Mononuclear cell (primary cell): ENCODE data around the gene HOXD10. TPM values are rescaled to one million over a fixed set of nuclear protein-coding genes. Genes with fewer than 3 reads are reported as not detected.

Experiments used
- H3K27me3 ChIP-seq: 2 replicates; pipeline ENCODE4 v1.6.0; 2011; ENCODE audit warnings: low read length, control low read depth; ENCODE audit not compliant: insufficient read depth
- H3K4me1 ChIP-seq: 2 replicates; pipeline ENCODE4 v1.5.1; 2011; ENCODE audit warnings: mild to moderate bottlenecking, low read length, control low read depth; ENCODE audit not compliant: insufficient read depth
- H3K4me3 ChIP-seq: 2 replicates; pipeline ENCODE4 v1.5.1; 2011; ENCODE audit warnings: mild to moderate bottlenecking, low read length, moderate library complexity
- H3K9me3 ChIP-seq: 2 replicates; pipeline ENCODE4 v1.5.1; 2011; ENCODE audit warnings: low read depth, mild to moderate bottlenecking, control low read depth, low read length
- total RNA-seq: library from RNA; depleted of rRNA; stranded (reverse); fragments of >200 nt; gene quantifications from one replicate; pipeline ENCODE4 v1.2.3, GENCODE V29; 2012

Gene HOXD10
- total RNA-seq, 1 donor: not detected

DNA sequence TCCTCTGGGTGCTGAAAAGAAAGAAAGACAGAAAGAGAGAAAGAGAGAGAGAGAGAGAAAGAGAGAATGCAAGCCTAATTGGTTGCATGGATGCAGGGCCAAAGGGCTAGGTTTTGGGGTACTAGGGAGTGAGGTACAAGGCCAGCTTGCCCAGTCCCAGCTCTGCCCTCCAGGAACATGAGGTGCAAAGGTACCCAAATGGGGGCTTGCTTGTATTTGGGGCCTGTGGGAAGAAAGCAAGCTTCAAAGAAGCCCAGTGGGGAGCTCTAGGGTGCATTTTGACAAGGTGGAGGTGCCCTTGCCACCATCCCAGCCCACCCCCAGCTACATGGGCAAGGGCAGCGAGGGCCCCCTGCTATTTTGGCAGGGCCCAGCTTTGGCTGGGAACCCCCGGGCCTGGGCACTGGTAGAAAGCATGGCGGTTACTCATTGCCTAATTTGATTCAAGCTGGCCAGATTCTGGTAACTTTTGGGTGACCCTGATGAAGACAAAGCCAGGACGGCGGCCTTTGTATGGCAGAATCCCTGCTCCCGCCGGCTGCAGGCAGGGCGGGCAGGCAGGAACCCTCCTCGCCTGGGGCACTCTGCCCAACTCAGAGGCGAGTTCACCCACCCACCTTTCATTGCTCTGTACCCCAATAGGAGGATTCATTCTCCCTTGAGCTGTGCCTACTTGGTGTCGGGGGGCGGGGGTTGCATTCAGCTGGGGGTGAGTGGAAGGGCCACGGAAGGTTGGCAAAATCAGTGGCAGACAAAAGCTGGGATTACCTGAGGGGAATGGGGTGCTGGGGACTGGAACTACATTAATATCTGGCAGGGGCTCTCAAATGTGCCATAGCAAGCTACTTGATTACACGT, 34.2 kb downstream of the HOXD10 start:
- H3K27me3 ChIP-seq: peaks cover 95% of the 10 kb centered on the region
- no peak overlapping the region for H3K4me3 ChIP-seq
- no peaks in the 10 kb centered on the region for H3K9me3 ChIP-seq
- H3K4me1 ChIP-seq: no peaks in the 10 kb centered on the region

DNA sequence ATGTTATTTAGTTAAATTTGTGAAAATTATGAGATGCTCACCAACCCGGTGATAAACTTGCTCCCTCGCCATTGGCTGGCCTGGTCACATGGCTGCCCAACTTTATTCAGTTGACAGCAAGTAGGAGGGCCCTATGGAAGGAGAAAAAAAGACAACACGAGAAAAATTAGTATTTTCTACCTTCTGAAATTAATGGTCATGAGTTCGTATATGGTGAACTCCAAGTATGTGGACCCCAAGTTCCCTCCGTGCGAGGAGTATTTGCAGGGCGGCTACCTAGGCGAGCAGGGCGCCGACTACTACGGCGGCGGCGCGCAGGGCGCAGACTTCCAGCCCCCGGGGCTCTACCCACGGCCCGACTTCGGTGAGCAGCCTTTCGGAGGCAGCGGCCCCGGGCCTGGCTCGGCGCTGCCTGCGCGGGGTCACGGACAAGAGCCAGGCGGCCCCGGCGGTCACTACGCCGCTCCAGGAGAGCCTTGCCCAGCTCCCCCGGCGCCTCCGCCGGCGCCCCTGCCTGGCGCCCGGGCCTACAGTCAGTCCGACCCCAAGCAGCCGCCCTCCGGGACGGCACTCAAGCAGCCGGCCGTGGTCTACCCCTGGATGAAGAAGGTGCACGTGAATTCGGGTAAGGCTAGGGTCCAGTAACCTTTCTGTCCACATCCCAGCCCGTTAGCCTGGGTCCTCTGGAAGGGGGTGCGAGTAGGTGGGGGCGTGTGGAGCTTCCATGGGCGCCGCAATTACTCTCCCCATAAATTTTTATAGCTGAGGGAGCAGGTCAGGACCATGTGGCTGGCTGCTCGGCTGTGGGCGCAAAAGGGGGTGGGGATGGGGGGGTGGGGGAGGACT, 35.1 kb downstream of the HOXD10 start, which contains the start of gene HOXD4:
HOXD4 (plus strand) TSS at position 109 of the 846 bp plus-strand sequence; CDS start at position 193, 84 bp downstream.
- no peaks in the 10 kb centered on the region for H3K9me3 ChIP-seq
- no peak within 1 kb of the TSS for H3K4me3 ChIP-seq
- peaks cover 95% of the 10 kb centered on the region for H3K27me3 ChIP-seq
- H3K4me1 ChIP-seq: no peaks in the 10 kb centered on the region

DNA sequence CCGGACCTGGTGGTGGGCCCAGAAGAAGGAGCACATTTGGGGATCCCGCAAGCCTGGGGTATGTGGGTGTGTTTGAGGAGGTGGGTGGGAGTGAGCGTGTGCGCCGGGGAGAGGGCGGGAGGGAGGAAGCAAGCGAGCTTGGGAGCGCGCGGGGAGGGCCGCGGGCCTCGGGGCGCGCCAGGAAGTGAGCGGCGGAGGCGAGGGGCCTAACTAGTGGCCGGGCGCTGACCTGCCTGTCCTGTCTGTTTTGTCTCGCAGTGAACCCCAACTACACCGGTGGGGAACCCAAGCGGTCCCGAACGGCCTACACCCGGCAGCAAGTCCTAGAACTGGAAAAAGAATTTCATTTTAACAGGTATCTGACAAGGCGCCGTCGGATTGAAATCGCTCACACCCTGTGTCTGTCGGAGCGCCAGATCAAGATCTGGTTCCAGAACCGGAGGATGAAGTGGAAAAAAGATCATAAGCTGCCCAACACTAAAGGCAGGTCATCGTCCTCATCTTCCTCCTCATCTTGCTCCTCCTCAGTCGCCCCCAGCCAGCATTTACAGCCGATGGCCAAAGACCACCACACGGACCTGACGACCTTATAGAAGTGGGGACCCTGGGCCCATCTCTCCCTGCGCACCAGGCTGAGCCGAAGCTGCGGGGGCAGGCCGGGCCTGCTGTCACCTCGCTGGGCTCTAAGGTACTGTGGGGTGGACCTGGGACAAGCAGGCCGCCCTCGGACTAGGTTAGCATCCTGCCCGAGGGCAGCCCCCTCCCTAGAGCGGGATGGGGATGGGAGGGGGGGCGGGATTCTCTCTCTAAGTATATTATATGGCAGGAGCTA, 36.0 kb downstream of the HOXD10 start:
- H3K4me3 ChIP-seq: no peak overlapping the region
- H3K27me3 ChIP-seq: peaks cover 96% of the 10 kb centered on the region
- H3K4me1 ChIP-seq: no peaks in the 10 kb centered on the region
- no peaks in the 10 kb centered on the region for H3K9me3 ChIP-seq

DNA sequence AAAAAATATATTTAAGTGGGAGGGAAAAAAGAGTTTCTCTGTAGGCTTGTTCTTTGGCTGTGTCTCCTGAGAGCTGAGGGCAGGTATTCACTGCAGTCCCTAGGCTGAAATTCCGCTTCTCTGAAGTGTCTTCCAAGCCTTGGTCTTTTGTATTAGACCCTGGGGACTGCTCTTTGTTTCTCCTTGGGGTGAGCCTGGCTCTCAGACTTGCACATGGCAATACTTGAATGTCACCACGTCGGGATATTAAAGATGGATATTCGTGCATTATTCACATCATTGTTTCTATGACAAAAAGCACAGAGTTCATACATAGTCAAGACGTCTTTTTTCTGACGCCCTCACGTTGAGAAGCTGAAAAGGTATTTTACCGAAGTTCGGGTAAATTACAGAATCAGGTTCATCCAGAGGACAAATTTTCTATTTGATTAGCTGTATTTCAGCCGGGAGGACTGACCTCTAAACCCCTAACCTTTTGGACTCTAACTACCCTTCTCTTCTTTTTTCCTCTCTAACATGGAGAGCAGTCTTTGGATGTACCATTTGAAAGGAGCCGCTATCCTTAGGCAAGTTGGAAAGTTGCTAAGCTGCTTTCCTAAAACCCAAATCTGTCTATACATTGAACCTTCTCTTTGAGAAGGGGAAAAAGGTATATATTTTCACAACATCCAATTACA, 38.1 kb downstream of the HOXD10 start:
- no peaks in the 10 kb centered on the region for H3K9me3 ChIP-seq
- peaks cover 91% of the 10 kb centered on the region for H3K27me3 ChIP-seq
- H3K4me1 ChIP-seq: no peaks in the 10 kb centered on the region
- no peak overlapping the region for H3K4me3 ChIP-seq

DNA sequence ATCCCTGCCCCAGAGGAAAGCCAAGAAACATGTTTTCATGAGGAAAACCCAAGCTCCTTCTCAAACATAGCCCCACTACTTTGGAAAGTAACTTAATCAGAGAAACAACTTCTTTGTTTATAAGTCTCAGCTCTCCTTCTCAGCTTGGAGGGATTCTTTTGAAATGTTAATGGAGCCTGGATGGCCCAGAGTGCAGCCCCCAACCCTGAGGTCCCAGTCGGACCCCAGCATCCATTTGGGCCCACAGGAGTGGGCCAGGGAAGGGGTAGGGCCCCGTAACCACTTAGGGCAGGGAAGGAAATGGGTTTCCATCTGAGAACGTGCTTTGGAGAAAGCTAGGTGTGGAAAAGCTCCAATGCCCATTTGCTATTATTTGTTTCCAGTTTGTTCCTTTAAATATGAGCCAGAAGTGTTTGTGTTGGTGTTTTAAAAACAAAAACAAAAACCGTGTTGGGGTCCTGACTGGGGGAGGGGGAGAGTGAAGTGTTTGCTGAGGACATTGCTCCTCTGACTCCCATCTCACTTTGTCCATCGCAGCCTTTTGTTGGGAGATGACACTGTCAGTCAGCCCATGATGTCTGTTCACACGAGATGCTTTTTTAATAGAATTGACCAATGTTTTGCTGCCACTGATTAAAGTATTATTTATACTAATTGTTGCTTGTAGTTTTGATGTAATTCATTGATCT, 38.9 kb downstream of the HOXD10 start:
- H3K4me1 ChIP-seq: no peaks in the 10 kb centered on the region
- peaks cover 91% of the 10 kb centered on the region for H3K27me3 ChIP-seq
- H3K4me3 ChIP-seq: no peak overlapping the region
- H3K9me3 ChIP-seq: no peaks in the 10 kb centered on the region

GRCh38 chr2:176156301-176156806, 39.8 kb downstream of the HOXD10 start:
- no peaks in the 10 kb centered on the region for H3K4me1 ChIP-seq
- no peaks in the 10 kb centered on the region for H3K9me3 ChIP-seq
- peaks cover 91% of the 10 kb centered on the region for H3K27me3 ChIP-seq
- H3K4me3 ChIP-seq: no peak overlapping the region

DNA sequence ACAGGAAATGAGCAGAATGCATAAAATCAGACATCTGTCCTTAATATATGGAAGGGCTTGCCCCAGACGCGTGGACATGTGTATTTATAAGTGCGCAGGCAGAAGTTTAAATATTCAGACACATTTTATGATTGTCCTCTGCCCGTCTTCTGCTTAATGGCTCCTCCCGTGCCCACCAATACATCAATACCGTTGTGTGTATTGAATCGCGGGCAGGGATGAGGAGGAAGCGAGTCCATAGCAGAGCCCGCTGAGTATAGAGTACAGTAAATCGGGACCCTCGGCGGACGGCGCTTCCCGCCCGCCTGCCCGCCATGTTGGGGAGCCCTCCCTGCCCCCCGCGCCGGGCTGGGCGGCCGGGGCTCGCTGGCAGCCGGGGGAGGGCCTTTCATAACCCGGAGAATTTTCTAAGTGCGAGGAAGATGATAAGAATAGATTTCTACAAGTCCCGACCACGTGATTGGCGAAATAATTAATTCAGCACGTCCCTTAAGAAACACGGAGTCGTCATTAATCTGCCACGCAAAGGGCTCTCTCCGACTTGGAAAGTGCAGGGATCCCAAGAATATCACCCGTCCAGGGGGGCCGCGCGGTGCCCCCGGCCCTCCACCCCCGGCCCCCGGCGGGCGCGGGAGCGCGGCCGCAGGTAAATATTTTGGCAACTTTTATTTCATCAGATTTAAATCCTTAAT, 40.4 kb downstream of the HOXD10 start, which contains the start of gene HOXD3:
HOXD3 (plus strand) TSS at position 501 of the 692 bp plus-strand sequence. CDS start 11,808 bp downstream, outside the sequence.
- Histone ChIP-seq H3K27me3 (peaks cover 91% of the 10 kb centered on the region), H3K9me3 (no peaks in the 10 kb centered on the region), H3K4me1 (no peaks in the 10 kb centered on the region), H3K4me3 (no peak within 1 kb of the TSS)

DNA sequence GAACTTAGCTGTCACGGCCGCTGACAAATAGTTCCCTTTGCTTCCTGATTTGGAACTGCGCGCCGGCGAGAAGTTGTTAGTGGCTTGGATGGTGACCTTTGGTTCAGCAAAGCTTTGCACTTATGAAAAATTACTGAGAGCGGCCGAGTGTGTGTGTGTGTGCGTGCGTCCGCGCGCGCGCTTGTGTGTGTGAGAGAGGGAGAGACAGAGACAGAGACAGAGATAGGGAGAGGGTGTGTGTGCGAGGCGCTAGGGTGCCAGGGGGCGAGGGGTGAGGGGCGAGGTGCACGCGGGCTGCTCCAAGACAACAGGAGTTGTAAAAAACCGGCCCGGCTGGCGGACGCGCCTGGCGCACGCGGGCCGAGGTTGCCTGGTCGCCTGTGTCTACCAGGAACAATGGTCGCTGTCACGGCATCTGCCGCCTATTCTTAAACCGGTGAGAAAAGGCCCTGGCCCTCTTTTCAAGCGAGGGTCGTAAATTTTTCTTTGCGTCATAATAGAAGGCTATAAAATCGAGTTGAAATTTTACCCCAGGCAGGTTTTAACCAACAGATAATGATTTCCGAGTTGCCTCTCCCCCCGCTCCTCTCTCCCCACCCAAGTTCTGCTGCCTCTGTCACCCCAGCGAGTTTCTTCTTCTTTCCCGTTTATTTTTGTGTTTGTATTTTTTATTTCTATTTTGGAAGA, 41.1 kb downstream of the HOXD10 start:
- H3K4me1 ChIP-seq: no peaks in the 10 kb centered on the region
- no peaks in the 10 kb centered on the region for H3K9me3 ChIP-seq
- no peak overlapping the region for H3K4me3 ChIP-seq
- H3K27me3 ChIP-seq: peaks cover 93% of the 10 kb centered on the region

- H3K27me3 ChIP-seq: peaks cover 94% of the 10 kb centered on the region
- H3K9me3 ChIP-seq: no peaks in the 10 kb centered on the region
- no peak overlapping the region for H3K4me3 ChIP-seq
- H3K4me1 ChIP-seq: no peaks in the 10 kb centered on the region
Measured at GRCh38 chr2:176158186-176158591, 41.6 kb downstream of the HOXD10 start.

DNA sequence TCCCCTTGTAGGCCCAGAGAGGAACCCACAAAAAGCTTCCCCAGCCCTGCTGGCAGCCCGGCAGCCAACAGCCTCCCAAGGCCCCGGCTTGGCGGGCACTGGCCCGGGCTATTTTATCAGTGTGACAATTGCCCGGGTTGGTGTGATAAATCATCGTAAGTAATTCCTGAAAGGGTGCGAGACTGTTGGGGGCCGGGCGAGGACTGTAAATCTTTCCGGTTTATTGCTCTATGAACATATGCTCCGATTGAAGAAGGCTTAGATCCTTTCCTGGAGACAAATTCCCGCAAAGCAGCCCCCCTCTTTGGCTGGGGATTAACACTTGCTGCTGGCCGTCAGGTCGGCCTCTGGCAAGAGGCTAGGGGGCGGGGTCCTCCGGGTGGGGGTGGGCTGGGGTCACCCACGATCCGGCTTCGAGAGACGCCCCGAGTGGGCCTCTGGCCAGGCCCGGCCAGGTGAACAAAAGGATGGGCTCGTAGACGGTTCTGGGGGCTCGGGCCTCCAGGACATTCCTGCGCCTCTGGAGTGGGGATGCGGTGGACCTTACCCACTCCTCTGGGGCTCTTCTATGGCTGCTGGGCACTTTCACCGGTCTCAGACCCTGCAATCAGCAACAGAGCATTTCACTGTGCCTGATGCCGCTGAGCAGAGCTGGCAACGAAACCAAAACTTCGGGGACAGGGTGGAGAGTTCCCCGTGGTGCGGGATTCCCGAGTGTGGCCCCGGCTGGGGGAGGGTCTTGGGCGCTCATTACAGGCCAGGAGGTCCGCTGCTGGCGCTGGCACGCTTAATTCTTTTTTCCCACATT, 42.5 kb downstream of the HOXD10 start:
- H3K27me3 ChIP-seq: peaks cover 94% of the 10 kb centered on the region
- H3K4me1 ChIP-seq: no peaks in the 10 kb centered on the region
- H3K9me3 ChIP-seq: no peaks in the 10 kb centered on the region
- H3K4me3 ChIP-seq: no peak overlapping the region

DNA sequence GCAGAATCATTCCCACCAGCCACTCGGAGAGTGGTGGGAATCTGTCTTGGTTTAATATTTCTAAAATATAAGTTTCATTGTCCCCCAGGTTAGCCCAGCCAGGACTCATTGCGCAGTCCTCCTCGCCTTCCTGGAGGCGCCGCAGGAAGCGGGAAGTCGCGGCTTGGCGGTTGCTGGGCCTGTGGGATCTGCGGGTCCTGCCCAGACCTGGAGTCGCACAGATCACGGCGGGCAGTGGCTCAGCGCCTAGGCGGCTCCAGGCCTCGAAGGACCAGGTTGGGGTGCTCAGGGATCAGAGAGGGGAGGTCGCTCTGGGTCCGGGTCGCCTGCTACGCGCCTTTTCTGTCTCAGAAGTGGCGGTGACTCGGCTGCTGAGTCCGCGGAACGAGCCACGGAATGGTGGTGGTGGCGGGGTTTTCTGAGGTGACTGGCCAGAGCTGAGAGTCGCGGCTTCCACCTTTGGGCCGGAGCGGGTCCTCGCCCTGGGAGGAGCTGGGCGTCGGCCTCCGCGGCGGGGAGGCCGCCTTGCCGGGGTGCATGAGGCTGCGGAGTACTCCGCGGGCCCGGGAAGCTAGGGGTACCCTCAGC, 43.2 kb downstream of the HOXD10 start:
- no peaks in the 10 kb centered on the region for H3K9me3 ChIP-seq

More for the DNA sequence above, 43.2 kb downstream of the HOXD10 start:
- Histone ChIP-seq H3K4me1 (no peaks in the 10 kb centered on the region), H3K27me3 (peaks cover 94% of the 10 kb centered on the region), H3K4me3 (no peak overlapping the region)
